NCI-H1105 treated with DMSO at 0.1 percent for 48 hours (cell line): Measurements from ENCODE around the gene NOP16.

Experiments
- DNase-seq: peaks from one replicate; lab custom pipeline; 2025; lab: John Stamatoyannopoulos, UW

NOP16 gene

DNA sequence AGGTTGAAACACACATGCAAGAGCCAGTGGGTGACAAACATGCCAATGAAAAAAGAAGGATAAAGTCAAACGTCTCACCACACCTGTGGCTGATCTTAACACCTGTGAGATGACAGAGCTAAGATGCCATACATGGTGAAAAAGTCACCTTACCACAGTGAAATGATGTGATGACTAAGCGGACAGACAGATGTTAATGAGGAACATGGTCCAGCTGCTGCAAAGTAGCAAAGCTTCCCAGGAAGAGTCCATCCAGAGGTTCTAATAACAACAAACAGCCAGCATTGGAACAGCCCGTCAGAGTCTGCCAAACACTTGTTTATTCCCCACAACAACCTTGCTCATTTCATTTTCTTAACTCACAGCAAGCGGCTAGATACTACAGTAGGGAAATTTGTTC is 28.7 kb downstream of the NOP16 start:
- DNase-seq: no peak

- DNase-seq: no peak
Observed at GRCh38 chr5:176356179-176356566, 32.2 kb downstream of the NOP16 start.

GRCh38 chr5:176355400-176356178 is 32.8 kb downstream of the NOP16 start:
- DNase-seq: no peak

DNA sequence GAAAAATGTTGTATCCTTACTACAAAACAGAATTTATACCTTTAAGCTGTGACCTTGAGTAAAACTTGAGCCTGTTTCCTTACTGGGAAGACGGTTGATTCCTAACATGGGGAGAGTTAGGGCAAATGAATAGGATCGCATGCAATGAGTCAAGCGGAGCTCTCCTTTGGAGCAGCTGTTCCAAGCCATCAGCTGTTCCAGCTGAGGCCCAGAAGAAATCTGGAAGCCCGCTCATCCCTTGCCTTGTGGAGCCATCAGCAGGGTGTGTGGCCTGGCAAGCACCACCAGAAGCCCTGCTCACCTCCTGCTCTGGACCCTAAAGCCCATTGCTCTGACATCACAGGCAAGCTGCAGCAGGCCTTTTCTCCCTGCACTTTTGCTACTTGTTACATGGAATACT is 34.9 kb downstream of the NOP16 start:
- DNase-seq: no peak

DNA sequence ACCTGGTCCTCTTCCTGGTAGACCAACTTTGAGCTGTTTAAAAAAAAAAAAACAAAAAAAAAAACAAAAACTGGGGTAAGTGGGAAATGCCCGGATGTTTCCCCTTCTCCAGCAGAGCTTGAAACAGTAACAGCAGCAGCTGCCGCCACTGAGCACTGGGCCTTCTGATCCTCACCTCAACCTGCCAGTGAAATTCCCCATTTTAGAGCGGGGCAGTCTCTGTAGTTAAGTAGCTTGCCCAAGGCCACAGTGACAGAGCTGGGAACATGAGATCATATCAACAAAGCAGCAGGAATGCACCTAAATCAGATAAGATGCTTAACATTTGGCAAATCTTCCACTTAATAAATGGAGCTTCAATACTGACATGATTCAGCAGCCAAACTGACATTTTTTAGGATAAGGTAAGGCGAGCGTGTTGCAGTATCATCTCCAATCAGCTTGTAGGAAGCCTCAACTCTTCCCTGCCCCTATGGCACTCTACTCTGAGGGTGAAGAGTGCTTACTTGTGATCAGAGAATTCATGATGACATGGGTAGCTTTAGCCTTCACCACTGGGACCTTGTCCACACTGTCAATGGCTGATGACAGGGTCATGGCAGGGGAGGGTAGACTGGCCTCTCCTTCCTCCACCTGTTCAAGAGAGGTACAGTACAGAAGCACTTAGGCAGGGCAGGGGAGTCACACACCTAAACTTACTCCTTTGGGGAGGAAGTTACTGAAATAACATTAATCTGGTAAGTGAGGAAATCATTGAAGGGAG is 36.1 kb downstream of the NOP16 start:
- no peak for DNase-seq

DNA sequence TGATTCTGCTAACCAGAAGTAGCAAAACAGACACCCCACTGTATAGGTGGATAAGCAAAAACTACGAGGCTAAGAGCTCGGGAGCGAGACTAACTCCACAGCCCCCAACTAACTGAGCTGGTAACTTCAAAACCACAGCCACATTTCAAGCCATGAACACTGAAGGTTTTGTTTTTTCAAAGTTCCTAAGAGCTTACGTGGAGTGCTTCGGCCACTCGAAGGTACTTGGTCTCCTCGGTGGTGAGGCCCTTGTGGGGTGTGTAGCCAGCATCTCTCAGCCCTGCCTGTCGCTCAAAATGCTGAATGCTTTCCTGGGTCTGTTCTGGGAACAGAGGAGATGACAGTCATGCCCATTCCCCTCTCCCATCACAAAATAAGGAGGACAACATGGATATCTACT is 38.0 kb downstream of the NOP16 start:
- no peak for DNase-seq

DNA sequence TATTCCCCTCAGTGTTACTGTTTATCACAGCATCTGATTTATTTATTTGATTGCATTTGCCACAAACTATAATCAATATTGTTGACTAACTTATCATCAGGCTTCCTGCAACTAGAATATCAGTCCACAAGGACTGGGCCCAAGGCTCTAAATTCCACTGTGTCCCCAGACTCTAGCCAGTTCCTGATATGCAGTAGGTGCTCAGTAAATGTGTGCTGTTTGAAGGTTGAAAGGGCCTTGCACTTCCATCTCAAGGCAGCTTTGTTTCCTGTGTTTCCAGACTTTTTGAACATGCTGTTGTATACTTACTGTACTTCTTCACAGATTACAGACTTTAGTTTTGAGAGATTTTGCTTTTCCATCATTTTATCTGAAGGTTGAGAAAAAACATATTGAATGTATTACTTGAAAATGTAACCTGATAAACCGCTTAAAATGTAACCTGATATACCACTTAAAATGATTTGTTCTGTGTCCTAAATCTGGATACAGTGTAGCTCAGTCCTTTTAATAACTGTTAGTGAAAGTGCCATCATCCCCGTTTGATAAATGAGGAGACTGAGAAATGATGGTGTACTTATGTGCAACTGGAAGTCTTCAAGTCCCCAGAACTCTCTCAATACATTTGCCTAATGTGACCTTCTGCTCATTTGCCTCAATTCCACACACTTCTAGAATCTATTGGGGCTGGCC is 45.5 kb downstream of the NOP16 start:
- no peak for DNase-seq

GRCh38 chr5:176342158-176342483 is 46.3 kb downstream of the NOP16 start:
- DNase-seq: no peak

DNA sequence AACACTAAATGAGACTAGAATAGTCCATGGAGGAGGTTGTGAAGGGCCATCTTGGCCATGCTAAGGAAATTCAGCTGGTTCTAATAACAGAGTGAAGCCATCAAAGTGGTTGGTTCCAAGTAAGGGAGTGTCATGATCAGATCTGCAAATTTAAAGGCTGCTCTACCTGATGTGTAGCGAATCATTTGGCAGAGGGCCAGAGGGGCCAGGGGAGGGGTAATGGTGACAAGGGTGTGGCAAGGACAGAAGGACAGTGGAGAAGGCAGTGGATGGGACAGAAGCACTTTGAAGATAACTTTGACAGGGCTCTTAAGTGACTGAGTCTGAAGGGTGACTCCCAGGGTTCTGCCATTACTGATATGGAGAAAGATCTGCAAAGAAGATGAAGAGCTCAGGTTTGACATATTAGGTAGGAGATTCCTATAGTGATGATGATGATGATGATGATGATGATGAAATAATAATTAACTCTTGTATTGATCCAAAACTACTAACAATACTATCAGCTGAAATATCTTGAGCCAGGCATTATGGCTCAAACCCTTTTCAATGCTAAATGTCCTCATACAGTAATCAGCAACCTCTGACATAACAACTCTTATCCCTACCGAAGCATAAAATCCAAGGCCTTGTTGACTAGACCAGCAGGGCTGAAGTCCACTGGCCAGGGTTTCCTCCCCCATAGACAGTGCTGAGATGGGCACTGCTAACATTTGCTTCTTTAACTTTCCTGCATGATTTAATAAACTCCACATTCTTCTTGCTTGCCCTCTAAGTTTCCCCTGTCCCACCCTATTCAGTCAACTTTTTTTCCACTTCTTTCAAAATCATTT is 46.9 kb downstream of the NOP16 start:
- no peak for DNase-seq

GRCh38 chr5:176339304-176339703 is 49.1 kb downstream of the NOP16 start:
- no peak for DNase-seq

- no peak for DNase-seq
Observed at GRCh38 chr5:176337913-176338312, 50.5 kb downstream of the NOP16 start.

- no peak for DNase-seq
Observed at GRCh38 chr5:176334031-176334770, 54.2 kb downstream of the NOP16 start.
